OCI-M1 (cell line): ENCODE results near the gene PLA1A.

Source experiments
- DNase-seq: peaks from one replicate; lab custom pipeline; 2025; lab: John Stamatoyannopoulos, UW

The PLA1A gene

DNA sequence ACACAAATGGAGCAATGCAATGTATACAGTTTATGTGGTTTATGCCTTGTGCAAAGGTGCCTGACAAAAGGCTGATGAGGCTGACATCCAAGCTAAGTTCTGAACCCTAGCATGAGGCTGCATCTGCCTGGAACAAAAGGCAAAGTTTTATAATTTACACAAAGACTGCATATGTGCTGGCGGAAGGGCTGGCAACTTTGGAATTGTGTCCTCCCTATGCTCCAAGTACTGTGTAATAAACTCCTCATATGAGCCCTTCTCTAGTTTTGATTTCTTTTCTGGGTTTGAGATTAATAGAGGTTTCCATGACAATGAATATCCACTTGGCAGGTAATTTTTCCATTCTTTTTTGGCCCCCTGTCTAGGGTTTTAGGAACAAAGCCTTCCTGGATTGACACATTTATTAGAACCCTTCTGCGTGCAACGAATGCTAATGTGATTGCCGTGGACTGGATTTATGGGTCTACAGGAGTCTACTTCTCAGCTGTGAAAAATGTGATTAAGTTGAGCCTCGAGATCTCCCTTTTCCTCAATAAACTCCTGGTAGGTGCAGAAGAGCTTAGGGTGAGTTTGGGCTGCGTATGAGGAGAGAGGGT lies 10.8 kb downstream of the PLA1A start:
- no peak for DNase-seq

DNA sequence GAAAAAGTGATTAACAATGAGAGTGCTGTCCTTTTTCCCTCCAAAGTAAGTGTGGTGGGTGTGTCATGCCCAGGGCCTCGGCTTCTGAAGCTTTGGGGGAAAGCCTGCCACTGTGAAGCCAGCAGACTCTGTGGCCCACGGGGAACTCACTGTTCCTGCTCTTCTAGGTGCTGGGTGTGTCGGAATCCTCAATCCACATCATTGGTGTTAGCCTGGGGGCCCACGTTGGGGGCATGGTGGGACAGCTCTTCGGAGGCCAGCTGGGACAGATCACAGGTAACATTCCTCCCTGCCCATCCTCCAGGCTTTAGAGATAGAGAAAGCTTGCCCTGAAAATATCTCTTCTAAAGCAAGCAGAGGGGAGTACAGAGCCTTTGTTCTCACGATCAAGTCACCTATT lies 11.6 kb downstream of the PLA1A start:
- DNase-seq = no peak

DNA sequence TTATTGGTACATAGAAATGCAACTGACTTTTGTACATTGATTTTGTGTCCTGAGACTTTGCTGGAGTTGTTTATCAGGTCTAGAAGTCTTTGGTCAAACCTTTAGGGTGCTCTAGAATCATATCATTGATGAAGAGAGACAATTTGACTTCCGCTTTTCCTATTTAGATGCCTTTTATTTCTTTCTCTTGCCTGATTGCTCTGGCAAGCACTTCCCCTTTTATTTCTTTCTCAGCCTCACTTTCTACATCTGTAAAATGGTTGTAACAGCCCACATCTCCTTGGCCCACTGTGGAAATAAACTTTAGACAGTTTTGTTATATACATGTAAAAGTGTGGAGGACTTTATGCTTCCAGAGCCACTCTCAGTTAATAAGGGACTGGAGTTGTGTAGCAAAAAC lies 14.0 kb downstream of the PLA1A start:
- no peak for DNase-seq

DNA sequence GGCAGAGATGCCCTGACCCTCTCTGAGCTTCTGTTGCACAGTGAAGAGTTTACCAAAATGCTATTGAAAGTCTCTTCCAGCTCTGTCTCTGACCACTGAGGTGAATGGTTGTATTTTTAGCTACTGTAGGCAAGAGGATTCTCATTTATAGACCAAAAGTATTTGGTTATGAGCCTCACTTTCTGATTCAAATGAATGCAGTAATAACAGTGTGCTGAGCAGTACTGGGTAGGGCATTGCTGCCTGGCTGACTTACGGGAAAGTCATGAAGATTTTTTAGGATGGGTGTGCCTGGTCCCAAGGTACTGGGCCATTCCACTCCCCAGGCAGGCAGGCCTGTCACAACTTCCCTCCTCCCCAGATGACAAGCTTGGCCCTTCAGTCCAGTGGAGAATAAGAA lies 15.5 kb downstream of the PLA1A start:
- DNase-seq = no peak

DNA sequence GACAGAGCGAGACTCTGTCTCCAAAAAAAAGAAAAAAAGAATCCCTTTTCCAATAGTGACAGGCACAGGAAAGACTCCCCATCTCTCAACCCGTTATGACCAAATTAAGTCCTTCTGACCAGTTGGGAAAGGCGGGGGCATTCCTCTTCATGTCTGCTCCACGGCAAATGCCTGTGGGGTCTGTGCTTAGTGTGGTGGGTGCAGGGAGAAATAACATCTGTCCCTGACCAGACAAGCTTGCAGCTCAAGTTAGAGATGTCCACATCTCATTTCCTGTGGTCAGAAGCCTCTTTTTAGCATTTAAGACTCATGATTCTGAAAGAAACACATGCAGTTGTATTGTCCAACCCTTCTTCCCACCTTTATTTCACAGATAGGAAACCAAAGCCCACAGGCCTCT lies 16.2 kb downstream of the PLA1A start:
- no peak for DNase-seq

DNA sequence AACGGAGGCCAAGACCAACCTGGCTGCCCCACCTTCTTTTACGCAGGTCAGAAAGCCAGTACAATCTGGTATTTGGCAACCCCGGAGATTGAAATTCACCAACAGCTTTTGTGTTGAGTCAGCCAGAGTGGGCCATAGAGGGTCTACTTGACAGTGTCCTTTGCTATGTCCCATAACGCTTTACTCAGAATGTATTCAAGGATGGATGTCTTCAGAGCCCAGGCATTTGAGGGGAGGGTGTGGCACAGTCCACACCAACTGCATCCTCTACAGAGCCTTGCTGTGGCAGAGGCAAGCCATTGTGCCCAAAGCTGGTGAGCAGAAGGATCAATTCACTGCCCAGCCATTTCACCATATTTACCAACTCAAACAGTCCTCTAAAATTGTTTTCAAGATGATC lies 18.4 kb downstream of the PLA1A start:
- DNase-seq = no peak

DNA sequence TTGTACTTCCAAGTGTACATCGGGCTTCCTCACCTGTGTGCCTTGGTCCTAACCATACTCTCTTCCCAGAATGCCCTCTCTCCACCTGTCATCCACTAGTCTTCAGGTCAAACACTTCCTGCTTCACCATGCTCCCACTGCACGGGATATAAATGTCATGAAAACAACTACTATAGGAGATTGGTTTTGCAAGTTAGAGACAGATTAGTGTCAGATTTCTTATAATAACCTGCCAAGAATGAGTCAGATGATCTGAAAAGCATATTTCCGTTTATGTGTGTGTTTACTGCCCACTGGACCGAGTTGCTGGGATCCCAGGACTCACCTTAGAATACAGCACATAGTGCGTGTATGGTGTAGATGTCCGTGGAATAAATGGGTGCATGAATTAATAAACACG lies 21.4 kb downstream of the PLA1A start:
- no peak for DNase-seq

DNA sequence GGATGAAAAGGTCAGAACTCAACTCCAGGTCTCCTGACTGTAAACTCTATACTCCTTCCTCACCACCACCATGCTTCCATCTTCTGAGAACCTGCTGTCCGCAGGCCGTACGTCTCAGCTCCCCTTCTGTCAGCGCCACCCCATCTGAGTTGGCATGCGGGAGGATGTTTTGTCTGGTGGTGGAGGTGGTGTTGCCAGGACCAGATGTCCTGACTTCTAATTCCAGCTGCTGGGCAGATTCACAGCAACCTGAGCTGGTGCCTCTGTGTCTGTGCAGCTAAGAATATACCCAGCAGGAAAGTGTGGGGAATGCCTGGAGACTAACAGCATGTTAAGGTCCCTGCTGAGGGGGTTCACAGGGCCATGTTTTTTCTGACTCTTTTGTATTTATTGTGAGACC lies 23.2 kb downstream of the PLA1A start:
- DNase-seq = no peak

DNA sequence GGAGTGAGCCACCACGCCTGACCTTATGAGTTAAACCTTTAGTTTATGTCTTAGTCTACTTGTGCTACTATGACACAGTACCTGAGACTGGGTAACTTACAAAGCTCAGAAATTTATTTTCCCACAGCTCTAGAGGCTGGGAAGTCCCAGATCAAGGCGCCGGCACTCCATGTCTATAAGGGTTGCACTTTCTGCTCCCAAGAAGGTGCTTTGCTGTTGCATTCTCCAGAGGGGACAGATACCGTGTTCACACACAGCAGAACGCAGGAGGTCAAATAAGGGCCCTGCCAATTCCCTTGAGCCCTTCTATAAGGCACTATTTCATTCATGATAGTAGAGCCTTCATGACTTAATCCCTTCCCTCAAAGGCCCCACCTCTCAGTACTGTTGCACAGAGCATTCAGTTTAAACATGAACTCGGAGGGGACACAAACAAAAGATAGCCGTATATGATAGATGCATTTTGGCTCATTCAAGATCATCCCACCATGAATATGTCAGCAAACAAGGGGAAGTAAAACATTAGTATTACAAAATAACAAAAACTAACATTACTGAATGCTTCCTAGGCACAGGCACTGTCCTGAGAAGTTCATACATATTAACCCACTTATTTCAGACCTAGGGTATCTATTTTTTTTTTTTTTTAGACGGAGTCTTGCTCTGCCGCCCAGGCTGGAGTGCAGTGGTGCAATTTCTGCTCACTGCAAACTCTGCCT lies 26.5 kb downstream of the PLA1A start:
- DNase-seq = no peak

DNA sequence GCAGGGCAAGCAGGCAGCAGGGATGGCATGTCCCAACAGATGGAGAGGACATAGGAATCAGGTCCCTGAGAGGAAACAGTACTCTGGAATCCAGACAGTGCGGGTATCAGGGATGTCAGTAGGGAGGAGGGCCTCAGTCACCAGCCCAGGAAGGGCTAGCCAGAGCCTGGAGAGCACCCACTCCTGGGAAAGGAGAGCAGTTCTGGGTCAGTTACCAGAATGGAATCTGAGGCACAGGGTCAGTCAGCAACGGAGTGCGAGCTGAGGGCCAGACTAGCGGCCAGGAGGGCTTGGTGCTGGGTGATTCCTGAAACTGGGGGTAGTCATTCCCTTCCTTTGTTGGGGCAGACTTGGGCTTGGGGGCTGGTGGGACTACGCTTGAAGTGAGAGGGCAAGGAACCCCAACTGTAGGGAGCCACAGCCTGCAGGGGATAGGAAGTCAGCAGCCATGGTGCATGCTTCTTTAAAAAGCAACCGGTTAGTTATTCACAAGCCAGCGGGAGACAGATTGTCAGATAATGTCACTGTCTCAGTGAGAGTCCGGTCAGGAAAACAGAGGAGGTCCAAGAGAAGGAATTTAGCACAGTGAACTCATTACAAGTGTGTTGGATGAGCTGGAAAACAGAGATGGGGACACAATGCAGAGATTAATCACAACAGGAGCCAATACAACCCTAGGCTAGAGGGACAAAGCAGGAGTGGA lies 27.9 kb downstream of the PLA1A start:
- no peak for DNase-seq

DNA sequence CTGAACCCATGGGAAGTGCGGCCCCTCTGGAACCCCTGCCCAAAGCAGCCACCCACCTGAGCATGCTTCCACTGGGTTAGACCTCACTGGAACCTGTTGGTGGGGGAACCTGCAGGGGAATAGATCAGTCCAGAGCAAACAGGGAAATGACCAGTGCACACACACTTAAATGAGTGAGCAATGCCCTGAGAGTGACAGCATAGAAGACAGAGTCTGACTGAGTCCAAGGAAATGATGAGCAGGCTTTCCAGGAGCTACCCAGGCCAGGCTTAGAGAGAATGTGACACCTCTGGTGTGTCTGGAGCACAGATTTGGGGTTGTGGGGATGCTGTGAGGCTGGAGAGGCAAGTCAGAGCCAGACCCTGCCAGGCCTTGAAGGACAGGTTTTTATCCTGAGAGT lies 28.5 kb downstream of the PLA1A start:
- DNase-seq = no peak

DNA sequence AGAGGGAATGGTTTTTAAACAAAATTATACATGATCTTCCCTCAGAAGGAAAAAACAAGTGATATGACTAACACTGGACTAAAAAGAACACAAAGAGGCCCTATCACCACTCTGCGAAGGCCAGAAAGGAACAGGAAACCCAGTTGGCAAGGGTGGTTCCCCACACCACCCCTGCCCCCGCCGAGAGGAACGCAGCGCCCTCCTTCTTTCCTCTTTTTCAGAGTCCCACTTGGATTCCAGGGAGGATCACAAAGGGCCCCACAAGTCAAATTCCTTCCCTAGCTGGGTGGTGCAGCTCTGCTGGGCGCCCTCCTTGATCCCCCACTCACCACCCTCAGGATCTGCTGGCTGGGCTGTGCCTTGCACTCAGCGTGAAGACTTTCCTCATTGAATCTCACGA lies 29.8 kb downstream of the PLA1A start:
- no peak for DNase-seq

DNA sequence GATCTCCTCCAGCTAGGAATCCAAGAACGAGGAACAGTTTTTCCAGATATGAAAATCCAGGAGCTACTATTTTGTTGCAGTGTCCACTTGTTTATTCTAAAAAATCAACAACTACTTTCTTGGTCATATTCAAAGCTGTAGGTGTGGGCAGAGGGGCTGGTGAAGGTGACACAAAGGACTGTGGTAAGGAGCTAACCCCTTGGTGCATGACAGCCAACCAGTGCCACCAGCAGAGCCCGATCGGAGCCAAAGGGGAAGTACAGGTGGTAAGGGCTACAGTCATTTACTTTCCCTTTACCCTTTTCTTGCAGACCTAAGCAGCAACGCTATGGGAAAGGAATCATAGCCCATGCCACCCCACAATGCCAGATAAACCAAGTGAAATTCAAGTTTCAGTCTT lies 30.7 kb downstream of the PLA1A start:
- DNase-seq = no peak

DNA sequence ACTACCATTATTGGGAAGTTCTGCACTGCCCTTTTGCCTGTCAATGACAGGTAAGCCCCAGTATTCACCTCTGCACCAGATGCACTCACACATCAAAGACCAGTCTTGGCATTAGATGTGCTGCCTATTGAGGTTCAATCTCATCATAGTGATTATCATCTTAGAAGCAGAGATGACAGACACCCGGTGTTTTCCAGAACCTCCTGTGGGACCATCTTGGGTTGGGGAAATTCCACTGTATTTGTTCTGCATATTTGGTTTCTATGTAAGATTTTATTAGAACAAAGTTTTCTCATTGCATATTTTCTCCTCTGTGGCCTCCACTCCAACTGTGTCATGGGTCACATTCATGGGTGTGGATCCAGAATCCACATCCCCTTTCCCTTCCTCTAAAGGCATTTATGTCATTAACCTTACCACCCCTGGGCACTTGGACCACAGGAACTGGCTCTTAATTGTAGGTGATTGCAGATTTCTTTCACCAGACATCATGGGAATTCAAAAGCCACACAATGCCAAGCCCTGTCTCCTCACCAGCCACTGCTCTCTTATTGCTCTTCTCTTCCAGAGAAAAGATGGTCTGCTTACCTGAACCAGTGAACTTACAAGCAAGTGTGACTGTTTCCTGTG lies 31.2 kb downstream of the PLA1A start:
- no peak for DNase-seq

DNA sequence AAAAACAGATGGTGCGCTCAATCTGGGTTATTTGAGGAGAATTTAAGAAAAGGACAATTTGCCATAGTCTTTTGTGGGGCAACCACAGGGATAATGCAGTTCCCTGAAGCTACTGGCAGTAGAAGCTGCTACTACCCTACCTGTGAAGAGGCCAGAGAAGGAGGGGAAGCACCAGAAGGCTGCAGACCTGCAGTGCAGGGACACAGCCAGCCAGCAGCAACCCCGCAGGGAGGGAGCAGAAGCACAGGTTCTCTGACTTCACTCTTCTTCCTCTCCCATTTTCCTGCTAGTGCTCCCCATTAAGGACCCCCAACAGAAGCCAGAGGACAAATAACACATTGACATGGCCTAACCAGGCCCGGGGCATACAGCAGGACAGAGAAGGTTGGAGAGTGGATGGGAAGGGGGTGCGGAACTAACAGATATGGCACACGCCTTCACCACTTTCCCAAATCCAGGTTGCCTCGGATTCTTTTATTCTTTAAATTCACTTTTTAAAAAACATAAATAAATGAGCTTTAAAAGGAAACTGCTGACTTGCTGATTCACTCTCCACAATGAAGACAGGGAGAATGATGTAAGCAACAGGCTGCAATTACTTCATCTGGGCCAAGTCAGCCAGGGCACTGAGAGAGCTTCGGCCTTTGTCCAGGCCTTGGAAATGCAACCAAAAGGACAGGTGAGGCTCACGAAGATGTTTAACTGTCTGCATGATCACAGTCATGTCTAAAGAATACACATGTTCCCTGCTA lies 32.6 kb downstream of the PLA1A start:
- peak; percentile 59 for DNase-seq

DNA sequence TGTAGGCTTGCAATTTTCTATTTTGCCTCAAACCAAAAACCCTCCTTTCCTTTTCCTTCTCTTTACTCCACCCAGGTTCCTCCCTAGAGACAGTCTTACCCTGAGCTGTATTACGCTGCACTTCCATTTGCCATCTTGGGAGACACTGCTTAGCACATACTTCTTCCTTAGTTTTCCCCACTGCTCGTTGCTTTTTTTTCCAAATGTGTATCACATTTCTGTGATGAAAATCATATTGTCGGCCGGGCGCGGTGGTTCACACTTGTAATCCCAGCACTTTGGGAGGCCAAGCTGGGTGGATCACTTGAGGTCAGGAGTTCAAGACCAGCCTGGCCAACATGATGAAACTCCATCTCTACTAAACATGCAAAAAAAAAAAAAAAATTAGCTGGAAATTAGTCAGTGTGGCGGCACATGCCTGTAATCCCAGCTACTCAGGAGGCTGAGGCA lies 33.2 kb downstream of the PLA1A start:
- no peak for DNase-seq

DNA sequence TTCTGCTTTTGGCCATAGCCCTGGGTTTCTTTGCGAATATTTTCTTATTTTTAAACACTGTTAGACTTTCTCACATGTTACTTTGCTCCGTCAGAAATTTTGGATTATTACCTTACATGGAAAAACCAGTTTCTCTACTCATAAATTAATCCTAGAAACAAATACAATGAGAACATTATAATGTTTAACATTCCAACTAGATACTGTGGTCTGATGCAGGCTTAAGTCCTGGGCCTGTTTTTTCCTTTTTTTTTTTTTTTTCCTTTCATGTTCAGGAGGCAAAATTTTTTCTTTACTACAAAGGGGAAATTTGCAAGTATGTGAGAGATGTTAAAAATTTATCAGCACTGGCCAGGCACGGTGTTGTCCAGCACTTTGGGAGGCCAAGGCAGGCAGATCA lies 33.8 kb downstream of the PLA1A start:
- DNase-seq = no peak

DNA sequence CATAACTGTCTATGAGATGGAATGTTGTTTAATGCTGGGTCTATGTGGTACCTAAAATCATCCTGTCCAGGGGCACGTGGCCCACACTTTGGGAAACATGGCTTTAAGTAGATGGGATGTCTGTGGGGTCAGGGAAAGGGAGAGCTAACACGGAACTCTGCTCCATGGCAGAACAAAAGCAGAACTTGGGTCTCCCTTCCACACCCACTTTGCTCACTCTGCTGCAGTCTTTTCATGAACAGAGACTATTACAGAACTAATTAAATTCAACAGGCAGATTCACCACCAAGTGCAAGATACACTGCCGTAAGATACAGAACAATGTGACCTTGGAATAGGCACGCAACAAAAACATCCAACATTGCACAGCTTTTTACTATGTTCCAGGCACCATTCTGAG lies 34.5 kb downstream of the PLA1A start:
- DNase-seq = no peak

DNA sequence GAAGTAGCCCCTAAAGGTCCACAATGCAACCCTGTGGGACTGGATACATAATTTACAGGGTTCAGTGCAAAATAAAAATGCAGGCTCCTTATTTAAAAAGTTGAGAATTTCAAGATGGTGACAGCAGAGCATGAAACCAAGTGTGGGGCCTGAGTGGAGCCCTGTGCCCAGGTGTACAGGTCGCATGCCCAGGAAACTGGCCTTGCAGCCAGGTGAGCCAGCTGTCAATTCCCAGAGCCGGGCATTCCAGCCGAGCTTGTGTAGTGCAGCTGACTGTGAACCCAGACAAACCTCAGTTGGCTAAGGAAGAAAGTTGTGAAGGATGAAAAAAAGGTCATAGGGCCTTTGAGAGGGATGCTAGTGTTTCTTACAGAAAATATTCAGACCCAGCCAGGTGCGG lies 35.1 kb downstream of the PLA1A start:
- DNase-seq = no peak

DNA sequence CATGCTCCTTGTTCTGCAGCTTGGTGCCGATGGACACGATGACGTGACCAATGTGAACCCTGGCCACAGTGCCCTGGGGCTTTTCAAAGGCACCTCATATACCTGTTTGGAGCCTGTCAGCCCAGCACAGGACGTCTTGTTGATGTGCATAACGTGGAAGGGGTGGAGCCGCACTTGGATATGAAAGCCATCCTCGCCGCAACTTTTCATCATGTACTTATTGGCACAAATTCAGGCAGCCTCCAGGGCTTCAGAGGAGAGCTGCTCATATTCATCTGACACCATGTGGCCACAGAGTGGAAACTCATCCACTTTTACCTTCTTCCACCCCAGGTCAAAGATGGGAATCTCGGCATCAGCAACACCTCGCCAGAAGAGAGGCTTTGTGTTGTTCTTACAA lies 38.0 kb downstream of the PLA1A start:
- no peak for DNase-seq

DNA sequence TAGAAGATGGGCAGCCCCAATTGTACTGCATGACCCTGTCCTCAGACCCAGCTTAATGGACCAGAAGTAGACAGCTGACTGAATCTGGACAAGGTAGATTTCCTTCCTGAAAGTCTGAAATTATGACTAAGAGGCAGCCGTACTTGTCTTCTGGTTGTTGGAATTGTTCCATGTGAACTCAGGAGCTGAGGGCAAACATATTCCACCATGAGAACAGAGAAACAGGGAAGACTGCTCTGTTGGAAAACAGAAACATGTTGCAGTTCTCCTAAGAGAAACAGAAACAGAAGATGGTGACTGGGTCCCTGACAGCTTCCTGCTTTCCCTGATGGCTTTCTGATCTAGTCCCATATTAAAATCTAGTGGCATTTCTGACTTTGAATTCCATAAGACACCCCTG lies 38.6 kb downstream of the PLA1A start:
- DNase-seq = no peak

DNA sequence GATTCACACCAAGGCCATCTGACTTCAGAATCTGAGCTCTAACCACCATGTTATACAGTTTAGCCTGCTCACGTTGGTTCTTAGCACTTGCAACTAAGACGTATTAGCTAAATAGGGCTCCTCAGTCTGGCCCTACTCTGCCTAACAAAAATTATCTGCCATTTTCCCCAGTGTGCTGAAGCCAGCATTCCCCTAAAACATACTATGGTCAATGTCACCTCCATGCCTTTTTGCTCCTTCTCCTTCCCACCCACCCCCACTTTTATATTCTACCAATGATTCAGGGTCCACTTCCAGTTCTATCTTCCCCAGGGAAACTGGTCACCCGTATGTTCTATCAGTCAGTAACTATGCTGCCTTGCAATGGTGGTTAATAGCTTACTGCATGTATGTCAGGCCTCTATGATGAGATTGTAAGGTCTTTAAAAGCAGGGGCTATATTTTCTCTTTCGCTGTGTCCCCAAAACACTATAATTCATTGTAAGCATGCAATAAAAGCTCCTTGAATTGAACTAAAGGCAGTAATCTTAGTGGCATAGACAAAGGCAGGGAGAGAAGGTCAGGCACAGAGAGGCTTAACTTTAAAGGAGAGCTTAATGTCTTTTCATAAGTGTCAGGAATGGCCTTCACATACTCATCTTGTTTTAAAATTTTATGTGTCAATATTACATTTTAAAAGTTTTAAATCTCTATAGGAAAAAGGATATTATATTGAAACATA lies 39.4 kb downstream of the PLA1A start:
- no peak for DNase-seq
